Mucosa of descending colon (tissue), 3 donors: ENCODE measurements around the gene RNF10. TPM values are rescaled to one million over a fixed set of nuclear protein-coding genes. Genes with fewer than 3 reads are reported as not detected.

ENCODE experiments used
- ATAC-seq: fragments of 200-7000 bp; cut with Tn5 transposase; one replicate; pipeline ENCODE4 v1.9.1; 2020; ENCODE audit warnings: mild to moderate bottlenecking, moderate library complexity
- DNase-seq, 3 donors: peaks; one replicate each; pipeline ENCODE4 v3.0.0-alpha.2; 2020
- H3K36me3 ChIP-seq: fragments of 200-600 bp; one replicate; pipeline ENCODE4 v1.8.0; 2021; ENCODE audit warnings: low read depth, mild to moderate bottlenecking
- H3K4me1 ChIP-seq: fragments of 200-600 bp; one replicate; pipeline ENCODE4 v1.8.0; 2021; ENCODE audit warnings: low read depth, mild to moderate bottlenecking
- H3K4me3 ChIP-seq: fragments of 200-600 bp; one replicate; pipeline ENCODE4 v1.8.0; 2021; ENCODE audit warnings: mild to moderate bottlenecking
- H3K9me3 ChIP-seq: fragments of 200-600 bp; one replicate; pipeline ENCODE4 v1.8.0; 2021; ENCODE audit warnings: mild to moderate bottlenecking
- intact Hi-C, 2 donors: fragments of 100-400 bp; cut with DNase I in 1 of 2; cut with micrococcal nuclease in 1 of 2; formaldehyde crosslinking; loops; one replicate each; pipeline versions ENCODE4 v1.11.0 to v1.11.1; 2022; cut with DNase I, micrococcal nuclease
- total RNA-seq, 3 donors: library from RNA; stranded (reverse); fragmentation: NEBNext Ultra II Directional in 2 of 3; extraction: Animal tissue kit (Norgen Biotek cat#: 25700) in 2 of 3; gene quantifications; one replicate each; pipeline versions ENCODE4 v1.2.1 to v1.2.4, GENCODE V29; 2021 to 2023
- TF ChIP-seq, protein P1 (sequence below): fragments of 200-600 bp; IDR thresholded peaks from one replicate; pipeline ENCODE4 v1.8.0; 2022; ENCODE audit warnings: antibody characterized with exemption, mild to moderate bottlenecking
- donor health status: DM: no; HTN: no; CAD: no; lungs with moderate emphysema.
- donor health status: DM: no; HTN: no; CAD: no.
- donor health status: DM: no; HTN: yes; CAD: no.

The RNF10 gene
- total RNA-seq, 3 donors from 2014 or later = 158 to 300 (median 237) TPM

- Histone ChIP-seq H3K4me1 (no peaks in the 10 kb centered on the region), H3K4me3 (no peak overlapping the region), H3K9me3 (no peaks in the 10 kb centered on the region), H3K36me3 (no peaks in the 10 kb centered on the region)
- no peak for DNase-seq
- intact Hi-C loops = no loop called here
- TF ChIP-seq, protein P1, sequence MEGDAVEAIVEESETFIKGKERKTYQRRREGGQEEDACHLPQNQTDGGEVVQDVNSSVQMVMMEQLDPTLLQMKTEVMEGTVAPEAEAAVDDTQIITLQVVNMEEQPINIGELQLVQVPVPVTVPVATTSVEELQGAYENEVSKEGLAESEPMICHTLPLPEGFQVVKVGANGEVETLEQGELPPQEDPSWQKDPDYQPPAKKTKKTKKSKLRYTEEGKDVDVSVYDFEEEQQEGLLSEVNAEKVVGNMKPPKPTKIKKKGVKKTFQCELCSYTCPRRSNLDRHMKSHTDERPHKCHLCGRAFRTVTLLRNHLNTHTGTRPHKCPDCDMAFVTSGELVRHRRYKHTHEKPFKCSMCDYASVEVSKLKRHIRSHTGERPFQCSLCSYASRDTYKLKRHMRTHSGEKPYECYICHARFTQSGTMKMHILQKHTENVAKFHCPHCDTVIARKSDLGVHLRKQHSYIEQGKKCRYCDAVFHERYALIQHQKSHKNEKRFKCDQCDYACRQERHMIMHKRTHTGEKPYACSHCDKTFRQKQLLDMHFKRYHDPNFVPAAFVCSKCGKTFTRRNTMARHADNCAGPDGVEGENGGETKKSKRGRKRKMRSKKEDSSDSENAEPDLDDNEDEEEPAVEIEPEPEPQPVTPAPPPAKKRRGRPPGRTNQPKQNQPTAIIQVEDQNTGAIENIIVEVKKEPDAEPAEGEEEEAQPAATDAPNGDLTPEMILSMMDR = no peak
- no peak for ATAC-seq
These were observed 43.8 kb upstream of the RNF10 start for GRCh38 chr12:120490325-120490724.

GRCh38 chr12:120490833-120491512 lies 43.2 kb upstream of the RNF10 start:
- no peak for ATAC-seq
- TF ChIP-seq, protein P1 = no peak
- Histone ChIP-seq H3K9me3 (no peaks in the 10 kb centered on the region), H3K36me3 (no peaks in the 10 kb centered on the region), H3K4me3 (no peak overlapping the region), H3K4me1 (no peaks in the 10 kb centered on the region)
- intact Hi-C loops = no loop called here
- DNase-seq = no peak

GRCh38 chr12:120495186-120495730 lies 38.9 kb upstream of the RNF10 start:
- ATAC-seq (peak; percentile 9), DNase-seq (peak in 1 of 3 donors; percentile 14)
- TF ChIP-seq, protein P1 = no peak
- no peaks in the 10 kb centered on the region for H3K36me3 ChIP-seq
- H3K4me1 ChIP-seq = peaks cover 10% of the 10 kb centered on the region
- peak overlapping the region; percentile 92 for H3K4me3 ChIP-seq
- H3K9me3 ChIP-seq = no peaks in the 10 kb centered on the region
- intact Hi-C loops = loop anchor here in 1 of 2 donors (5.0 kb wide), 1 partner anchor 42 kb away; no protein-coding TSS in a partner anchor

DNA sequence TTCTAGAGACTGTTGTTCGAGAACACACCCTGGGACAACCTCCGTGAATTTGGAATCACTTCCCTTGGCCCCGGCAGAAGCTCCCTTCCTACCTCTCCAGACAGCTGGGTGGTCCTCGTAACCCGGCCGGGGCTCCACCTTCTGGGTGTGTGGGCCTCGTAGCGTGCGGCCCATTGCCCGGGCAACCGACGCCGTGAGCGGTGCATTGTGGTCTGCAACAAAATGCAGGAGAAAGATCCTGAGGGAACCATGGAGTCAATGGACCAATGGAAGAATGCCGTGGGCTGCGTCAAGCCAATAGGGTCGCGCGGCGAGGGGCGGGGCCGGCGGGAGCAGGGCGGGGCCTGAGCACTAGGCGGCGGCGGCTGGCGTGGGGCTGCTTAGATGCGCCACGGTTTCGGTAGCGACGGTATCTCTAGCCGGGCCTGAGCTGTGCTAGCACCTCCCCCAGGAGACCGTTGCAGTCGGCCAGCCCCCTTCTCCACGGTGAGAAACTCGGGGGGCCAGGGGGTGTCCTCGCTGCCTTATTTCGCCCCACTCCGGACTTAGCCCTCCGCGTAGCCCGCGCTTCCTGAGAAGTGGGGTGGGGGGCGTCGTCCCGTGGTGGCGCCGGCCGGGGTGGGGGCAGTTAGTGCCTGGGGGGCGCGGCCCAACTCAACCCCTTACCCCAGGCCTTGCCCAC lies 38.3 kb upstream of the RNF10 start, which contains the start of gene DYNLL1:
Gene DYNLL1 (plus strand): TSS at position 383 of the 682 bp plus-strand sequence. CDS start 309 bp downstream, outside the sequence.
- no peaks in the 10 kb centered on the region for H3K9me3 ChIP-seq
- ATAC-seq (peak; percentile 99), DNase-seq (peak; percentile 96 to 99 (median 98))
- intact Hi-C loops = loop anchor here in 1 of 2 donors (5.0 kb wide), 1 partner anchor 41 kb away; no protein-coding TSS in a partner anchor
- H3K36me3 ChIP-seq = no peaks in the 10 kb centered on the region
- peaks cover 14% of the 10 kb centered on the region for H3K4me1 ChIP-seq
- peak within 1 kb of the TSS; percentile 92 for H3K4me3 ChIP-seq
- TF ChIP-seq, protein P1 = no peak

- TF ChIP-seq, protein P1 = no peak
- peaks cover 14% of the 10 kb centered on the region for H3K4me1 ChIP-seq
- DNase-seq (peak; percentile 68 to 79 (median 73)), ATAC-seq (peak; percentile 56)
- intact Hi-C loops = loop anchor here in 1 of 2 donors (5.0 kb wide), 1 partner anchor 41 kb away; no protein-coding TSS in a partner anchor
- H3K36me3 ChIP-seq = no peaks in the 10 kb centered on the region
- H3K4me3 ChIP-seq = peak overlapping the region; percentile 92
- H3K9me3 ChIP-seq = no peaks in the 10 kb centered on the region
These were observed 37.5 kb upstream of the RNF10 start for GRCh38 chr12:120496413-120497340.
